Stimulated activated CD8-positive, alpha-beta memory T cell treated with anti-CD3 and anti-CD28 coated beads, Interleukin-4, amount 100 ng/mL, for 1 hour (primary cell): ENCODE measurements around the gene SCP2.

Source experiments
- DNase-seq, 2 donors: peaks; one replicate each; pipeline ENCODE4 v3.0.0-alpha.2; 2020; ENCODE audit warnings: low read depth in 2 of 2, low spot score in 1 of 2

SCP2 gene, protein sequence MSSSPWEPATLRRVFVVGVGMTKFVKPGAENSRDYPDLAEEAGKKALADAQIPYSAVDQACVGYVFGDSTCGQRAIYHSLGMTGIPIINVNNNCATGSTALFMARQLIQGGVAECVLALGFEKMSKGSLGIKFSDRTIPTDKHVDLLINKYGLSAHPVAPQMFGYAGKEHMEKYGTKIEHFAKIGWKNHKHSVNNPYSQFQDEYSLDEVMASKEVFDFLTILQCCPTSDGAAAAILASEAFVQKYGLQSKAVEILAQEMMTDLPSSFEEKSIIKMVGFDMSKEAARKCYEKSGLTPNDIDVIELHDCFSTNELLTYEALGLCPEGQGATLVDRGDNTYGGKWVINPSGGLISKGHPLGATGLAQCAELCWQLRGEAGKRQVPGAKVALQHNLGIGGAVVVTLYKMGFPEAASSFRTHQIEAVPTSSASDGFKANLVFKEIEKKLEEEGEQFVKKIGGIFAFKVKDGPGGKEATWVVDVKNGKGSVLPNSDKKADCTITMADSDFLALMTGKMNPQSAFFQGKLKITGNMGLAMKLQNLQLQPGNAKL

GRCh38 chr1:52927212-52928014 is at the start of gene SCP2:
TSS of gene SCP2 (plus strand) at chr1:52927276. CDS start at chr1:52927397, 121 bp downstream.
- peak; percentile 61 to 65 for DNase-seq

DNA sequence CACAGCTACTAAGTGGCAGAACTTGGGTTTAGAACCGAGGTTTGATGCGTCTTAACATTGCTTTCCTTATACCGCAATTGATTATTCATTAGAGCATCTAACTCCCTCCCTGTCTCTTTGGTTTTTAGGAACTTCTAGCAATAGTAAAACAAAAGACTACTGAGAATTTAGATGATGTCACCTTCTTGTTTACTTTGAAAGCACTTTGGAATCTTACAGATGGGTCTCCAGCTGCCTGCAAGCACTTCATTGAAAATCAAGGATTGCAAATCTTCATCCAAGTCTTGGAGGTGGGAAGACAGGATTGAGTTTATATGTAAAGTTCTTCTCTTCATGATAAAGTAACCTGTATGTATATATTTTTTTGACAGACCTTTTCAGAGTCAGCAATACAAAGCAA is 49.5 kb upstream of the SCP2 start:
- DNase-seq: no peak

- no peak for DNase-seq
Measured at GRCh38 chr1:52880206-52880605, 46.9 kb upstream of the SCP2 start.

DNA sequence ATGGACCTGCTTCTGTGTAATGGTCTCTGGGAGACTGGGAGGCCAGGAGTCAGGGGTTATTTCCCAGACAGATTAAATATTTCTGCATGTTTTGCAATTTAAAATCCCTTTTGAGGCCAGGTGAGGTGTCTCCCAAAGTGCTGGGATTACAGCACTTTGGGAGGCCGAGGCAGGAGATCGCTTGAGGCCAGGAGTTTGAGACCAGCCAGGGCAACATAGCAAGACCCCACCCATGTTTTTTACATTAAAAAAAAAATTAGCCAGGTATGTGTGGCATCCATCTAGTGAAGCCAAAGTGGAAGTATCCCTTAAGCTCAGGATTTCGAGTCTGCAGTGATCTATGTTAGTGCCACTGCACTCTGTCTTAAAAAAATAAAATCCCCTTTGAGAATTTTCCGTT is 39.6 kb upstream of the SCP2 start:
- DNase-seq: no peak

DNA sequence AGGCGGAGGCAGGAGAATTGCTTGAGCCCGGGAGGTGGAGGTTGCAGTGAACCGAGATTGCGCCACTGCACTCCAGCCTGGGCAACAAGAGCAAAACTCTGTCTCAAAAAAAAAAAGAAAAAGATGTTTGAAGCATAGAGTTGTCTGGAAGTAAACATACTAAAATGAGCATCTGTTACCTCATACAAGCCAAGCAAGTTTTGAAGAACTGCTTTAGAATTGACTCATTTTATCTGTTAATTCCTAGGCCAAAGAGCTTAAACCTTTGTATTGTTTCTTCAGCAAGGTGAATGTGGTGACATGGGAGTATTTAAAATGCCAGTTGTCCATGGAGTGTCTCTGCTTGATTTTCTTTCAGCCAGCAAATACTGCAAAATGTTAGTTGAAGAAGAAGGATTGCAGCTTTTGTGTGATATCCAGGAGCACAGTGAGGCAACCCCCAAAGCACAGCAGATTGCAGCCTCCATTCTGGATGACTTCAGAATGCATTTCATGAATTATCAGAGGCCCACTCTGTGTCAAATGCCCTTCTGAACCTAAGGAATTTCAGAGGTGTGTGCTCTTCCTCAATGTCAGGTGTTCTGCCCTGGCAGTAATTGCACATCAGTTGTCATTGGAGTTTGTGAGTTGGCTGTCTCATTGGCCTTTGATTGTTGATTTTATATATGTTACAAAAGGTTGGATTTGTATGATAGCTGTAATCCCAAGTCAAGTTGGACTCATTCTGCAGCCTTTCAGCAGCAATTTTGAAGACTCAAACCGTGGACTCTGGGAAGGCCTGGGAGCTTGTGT is 34.5 kb upstream of the SCP2 start:
- no peak for DNase-seq

- DNase-seq: no peak
Measured at GRCh38 chr1:52899445-52899894, 27.6 kb upstream of the SCP2 start.

DNA sequence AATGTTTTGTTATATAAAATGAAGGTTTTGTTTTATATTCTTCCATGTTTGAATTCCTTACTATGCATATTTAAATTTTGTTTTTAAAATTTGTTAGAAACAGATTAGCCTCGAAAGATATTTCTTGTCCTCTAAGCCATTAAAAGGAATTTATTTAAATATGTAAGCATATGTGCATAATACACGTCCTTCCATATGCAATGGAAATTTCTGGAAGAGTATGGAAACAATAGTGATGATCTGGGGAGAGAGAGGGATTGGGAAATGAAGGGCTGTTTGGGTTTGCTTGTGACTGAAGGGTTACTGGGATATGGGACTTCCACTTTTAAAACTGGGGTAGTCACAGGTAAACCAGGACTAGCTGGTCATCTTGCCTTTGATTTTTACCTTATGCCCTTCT is 26.7 kb upstream of the SCP2 start:
- DNase-seq: no peak

DNA sequence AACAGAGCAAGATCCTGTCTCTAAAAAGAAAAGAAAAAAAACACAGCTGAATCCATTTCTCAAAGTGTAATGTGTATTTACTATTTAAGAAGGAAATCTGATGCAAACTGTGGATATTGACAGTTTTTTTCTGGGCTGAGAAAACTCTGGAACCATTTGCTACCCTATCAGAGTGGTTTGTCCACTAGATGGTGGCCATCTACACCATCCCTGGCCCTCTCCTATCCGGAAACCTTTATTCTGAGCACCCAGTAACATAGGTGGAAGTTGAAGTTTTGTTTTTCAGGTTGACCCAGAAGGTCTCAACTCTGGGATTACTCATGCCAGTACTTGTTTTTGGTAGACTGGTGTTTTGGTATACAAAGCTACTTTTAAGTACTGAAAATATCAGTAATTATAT is 25.7 kb upstream of the SCP2 start:
- no peak for DNase-seq

GRCh38 chr1:52904208-52904926 is 22.7 kb upstream of the SCP2 start:
- DNase-seq: no peak

DNA sequence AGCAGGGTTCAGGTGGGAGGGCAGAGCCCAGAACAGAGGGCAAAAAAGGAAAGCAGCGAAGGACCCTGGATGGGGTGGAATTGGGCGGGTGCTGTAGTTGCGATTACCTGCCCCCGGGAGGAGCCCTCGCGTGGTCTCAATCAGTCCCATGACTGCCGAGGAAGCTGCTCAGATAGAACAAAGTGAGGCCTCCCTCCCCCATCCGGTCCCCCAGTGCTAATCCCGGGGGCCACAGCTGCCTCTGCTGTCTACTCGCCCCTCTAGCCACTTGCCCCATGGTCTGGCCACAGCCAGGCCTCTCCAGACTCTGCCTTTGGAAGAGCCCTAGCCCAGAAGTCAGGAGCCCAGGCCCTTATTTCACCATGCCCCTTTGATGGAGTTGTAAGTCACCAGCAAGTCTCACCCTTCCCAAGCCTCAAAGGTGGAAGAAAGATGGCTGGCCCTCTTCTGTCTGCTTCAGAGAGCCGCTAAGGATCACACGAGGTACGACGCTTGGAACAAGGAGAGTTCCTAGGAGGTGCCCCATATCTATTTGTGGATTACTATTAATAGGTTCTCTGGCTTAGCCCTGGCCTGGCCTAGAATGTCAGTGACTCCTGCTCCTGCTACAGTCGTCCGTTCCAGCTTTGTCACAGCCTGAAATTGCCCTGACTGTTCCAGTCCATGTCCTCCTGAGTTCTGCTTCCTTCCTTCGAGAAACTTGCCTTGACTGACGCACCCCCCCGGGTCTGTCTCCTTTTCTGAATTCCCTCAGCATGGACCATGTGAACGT is 22.0 kb upstream of the SCP2 start:
- DNase-seq: no peak

DNA sequence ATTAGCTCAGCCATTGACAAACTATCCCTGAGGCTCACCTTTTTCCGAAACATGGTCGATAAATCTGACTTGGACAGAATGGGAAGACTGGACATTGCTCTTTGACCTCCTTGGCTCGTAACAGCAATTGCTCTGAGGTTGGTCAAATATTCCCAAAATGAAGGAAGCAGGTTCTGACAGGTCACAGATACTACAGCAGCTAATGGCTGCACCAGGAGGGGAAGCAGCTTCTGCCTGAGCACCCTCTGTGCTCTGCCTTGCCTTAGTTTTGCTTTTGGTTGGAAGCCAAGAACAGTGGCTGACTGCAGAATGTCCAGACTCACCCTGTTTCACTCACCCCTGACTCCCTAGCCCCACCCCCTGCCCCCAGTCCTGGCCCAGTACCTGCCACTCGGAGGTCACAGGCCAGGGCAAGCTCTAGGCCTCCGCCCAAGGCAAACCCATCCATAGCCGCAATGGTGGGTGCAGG is 20.9 kb upstream of the SCP2 start:
- DNase-seq: no peak

GRCh38 chr1:52907068-52907811 is 19.8 kb upstream of the SCP2 start:
- DNase-seq: no peak

DNA sequence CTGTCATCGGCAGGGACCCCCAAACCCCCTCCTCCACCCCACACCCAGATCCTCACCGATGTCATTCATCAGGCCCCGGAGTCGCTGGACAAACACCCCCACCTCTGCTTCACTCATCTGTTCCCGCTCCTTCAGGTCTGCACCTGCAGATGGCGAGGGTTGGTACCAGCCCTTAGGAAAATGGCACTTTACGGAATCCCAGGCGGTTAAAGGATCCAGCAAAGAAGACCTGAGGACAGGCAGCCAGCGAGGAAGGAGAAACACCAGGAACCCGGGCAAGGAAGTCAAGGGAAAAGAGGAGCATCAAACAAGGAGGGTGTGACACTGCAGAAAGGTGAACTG is 19.3 kb upstream of the SCP2 start:
- DNase-seq: no peak

GRCh38 chr1:52911541-52911940 is 15.5 kb upstream of the SCP2 start:
- DNase-seq: no peak

DNA sequence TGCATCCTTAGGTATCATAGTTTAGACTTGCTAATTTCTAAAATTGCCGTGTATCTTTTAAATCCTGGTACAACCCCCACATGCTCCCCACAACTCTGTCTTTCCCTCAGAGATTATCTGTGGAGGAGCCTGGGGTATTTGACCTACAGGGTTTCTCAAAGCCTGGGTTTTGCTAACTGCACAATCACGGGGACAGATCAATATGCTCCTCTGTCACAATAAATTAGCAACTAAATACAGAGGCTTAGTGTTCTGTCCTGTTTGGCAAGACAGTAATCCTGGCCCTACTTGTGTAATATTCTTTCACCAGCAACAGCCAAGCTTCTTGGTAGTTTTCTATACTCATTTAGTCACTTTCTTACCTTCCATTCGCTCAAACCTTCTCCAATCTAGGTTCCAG is 14.1 kb upstream of the SCP2 start:
- no peak for DNase-seq

GRCh38 chr1:52913537-52913936 is 13.5 kb upstream of the SCP2 start:
- DNase-seq: no peak

DNA sequence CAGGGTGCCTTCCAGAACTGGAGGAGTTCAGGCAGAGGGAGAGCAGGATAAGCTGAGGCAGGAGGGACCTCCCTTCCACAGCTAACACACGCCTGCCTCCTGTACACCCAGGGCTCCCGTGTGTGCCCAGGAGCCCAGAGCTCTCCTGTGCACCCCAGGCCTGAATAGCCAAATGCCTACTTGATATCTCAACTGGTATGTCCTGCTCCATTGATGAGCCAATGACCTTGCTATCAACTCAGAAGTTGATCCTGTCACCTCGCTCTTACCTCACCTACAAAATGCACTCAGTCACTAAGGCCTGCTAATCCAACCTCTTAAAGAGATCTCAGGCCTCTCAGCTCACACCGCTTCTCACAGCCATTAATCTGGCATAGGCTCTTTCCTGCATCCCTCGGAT is 12.6 kb upstream of the SCP2 start:
- DNase-seq: no peak

GRCh38 chr1:52915211-52915854 is 11.7 kb upstream of the SCP2 start:
- DNase-seq: no peak

DNA sequence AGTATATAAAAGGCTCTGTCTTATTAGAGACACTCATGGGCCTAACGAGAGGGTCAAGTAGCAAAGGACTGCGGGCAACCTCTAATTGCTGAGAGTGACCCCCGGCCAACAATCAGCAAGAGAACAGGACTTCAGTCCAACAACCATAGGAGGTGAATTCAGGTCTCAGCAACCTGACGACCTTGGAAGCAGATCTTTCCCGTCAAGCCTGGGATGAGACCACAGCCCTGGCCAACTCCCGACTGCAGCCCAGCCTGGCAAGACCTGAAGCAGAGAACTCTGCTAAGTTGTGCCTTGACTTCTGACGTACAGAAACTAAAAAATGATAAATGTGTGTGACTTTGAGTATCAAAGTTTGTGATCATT is 11.2 kb upstream of the SCP2 start:
- DNase-seq: no peak
